Measurements from ENCODE around the gene TSPAN4. TPM values are rescaled to one million over a fixed set of nuclear protein-coding genes. Genes with fewer than 3 reads are reported as not detected.

The TSPAN4 gene
- total and polyA plus RNA-seq, 9 of the 15 experiments (the other 6 are each of a cell fraction or from before 2014, with no cell fraction given), result 0.07 to 31.0 (median 15.7) TPM

- ChIA-PET CTCF (ENCODE audit: low intra/inter-chr PET ratio) (no interaction called here), POLR2A (no interaction called here)
- DNase-seq (ENCODE audit: extremely low read depth in 1 of 4, low spot score in 3 of 4) (no peak), FAIRE-seq (no peak), ATAC-seq (no peak)
- Histone ChIP-seq H3K27ac (ENCODE audit: extremely low read depth, low read depth, low read length) (no peak overlapping the region), H3K9me3 (replicated peaks; ENCODE audit: control insufficient read depth, insufficient read depth, low read depth, low read length) (no peaks in the 10 kb centered on the region), H3K27me3 (ENCODE audit: control insufficient read depth in 2 of 2, insufficient read depth in 2 of 2, low read length in 2 of 2) (no peaks in the 10 kb centered on the region), H3K79me2 (ENCODE audit: control insufficient read depth, insufficient read depth, low read length) (peaks cover 26% of the 10 kb centered on the region), H3K4me2 (ENCODE audit: insufficient read depth, low read length) (no peak overlapping the region), H3K9me1 (ENCODE audit: control insufficient read depth, insufficient read depth, low read length) (no peaks in the 10 kb centered on the region), H3K9ac (ENCODE audit: insufficient read depth in 1 of 2, low read depth in 2 of 2, low read length in 2 of 2) (no peak overlapping the region), H3K36me3 (ENCODE audit: control insufficient read depth, insufficient read depth, low read length) (peaks cover 15% of the 10 kb centered on the region; the same call in 2 of the 3 replicates), H4K20me1 (replicated peaks; ENCODE audit: control insufficient read depth, insufficient read depth, low read length) (peaks cover 11% of the 10 kb centered on the region; the same call in 1 of the 2 replicates), H3K4me3 (no peak overlapping the region), H3K4me1 (replicated peaks in 1 of 2; ENCODE audit: control insufficient read depth in 2 of 2, insufficient read depth in 2 of 2, low read length in 2 of 2) (peaks cover 36 to 58% of the 10 kb centered on the region in 2 experiments), H2AFZ (ENCODE audit: low read depth, low read length) (no peak overlapping the region)
- intact Hi-C loops (cut with micrococcal nuclease) (loop anchor here (10.0 kb wide), 1 partner anchor 68 kb away; the partner anchor contains the start of genes POLR2L and TSPAN4), in situ Hi-C loops (cut with MboI) (no loop called here)
- 74% methylated on average over 4 of the region's 4 CpGs for WGBS (ENCODE audit: insufficient coverage, low coverage, missing lambda C conversion rate)
- BruUV-seq (replicated peaks), result no TSS peak
- TF ChIP-seq, protein P1, sequence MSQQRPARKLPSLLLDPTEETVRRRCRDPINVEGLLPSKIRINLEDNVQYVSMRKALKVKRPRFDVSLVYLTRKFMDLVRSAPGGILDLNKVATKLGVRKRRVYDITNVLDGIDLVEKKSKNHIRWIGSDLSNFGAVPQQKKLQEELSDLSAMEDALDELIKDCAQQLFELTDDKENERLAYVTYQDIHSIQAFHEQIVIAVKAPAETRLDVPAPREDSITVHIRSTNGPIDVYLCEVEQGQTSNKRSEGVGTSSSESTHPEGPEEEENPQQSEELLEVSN (IDR thresholded peaks at IDR 0.05; ENCODE audit: borderline replicate concordance in 1 of 2, extremely low read depth in 1 of 2, insufficient read depth in 1 of 2, insufficient read length in 1 of 2, low read depth in 1 of 2, low read length in 1 of 2, poor library complexity in 1 of 2, severe bottlenecking in 1 of 2), result no peak
- TF ChIP-seq EP400 (IDR thresholded peaks at IDR 0.05) (no peak), MYBL2 (IDR thresholded peaks at IDR 0.05; ENCODE audit: low read depth) (no peak), MYBL2 (CRISPR knock-in tag; IDR thresholded peaks at IDR 0.05; ENCODE audit: borderline replicate concordance) (no peak), MYC (IDR thresholded peaks at IDR 0.05; ENCODE audit: low read depth, low read length) (no peak), MYC (CRISPR knock-in tag; IDR thresholded peaks at IDR 0.05; ENCODE audit: borderline replicate concordance, low read depth) (no peak), PHB (CRISPR knock-in tag; IDR thresholded peaks at IDR 0.05) (no peak), KDM1A (IDR thresholded peaks at IDR 0.05) (no peak), MBD2 (IDR thresholded peaks at IDR 0.05; ENCODE audit: borderline replicate concordance, low read depth) (no peak), RNF219 (CRISPR knock-in tag; IDR thresholded peaks at IDR 0.05) (no peak)
Measured at GRCh38 chr11:913043-913442, 70.4 kb downstream of the TSPAN4 start.

All from K562 (cell line).